ENCODE results near the gene SFXN5.
"Not testable (repeated sequence)": the region's sequence is repeated elsewhere in the genome, so short reads cannot be mapped to it uniquely, and the experiment has no call there.

The SFXN5 gene

DNA sequence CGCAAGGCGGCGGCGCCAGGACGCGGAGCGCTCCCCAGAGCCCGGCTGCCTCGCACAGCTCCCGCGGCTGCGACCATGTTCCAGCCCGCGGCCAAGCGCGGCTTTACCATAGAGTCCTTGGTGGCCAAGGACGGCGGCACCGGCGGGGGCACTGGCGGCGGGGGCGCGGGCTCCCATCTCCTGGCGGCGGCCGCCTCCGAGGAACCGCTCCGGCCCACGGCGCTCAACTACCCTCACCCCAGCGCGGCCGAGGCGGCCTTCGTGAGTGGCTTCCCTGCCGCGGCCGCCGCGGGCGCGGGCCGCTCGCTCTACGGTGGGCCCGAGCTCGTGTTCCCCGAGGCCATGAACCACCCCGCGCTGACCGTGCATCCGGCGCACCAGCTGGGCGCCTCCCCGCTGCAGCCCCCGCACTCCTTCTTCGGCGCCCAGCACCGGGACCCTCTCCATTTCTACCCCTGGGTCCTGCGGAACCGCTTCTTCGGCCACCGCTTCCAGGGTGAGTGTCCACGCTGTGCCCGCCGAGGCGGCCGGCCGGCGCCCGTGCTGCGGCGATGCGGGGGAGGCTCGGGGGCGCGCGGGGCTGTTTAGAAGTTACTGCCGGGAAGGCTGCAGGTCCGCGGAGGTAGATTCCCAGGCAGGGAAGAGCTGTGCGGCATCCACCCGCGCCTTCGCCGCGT lies 153.5 kb downstream of the SFXN5 start:
- no peak for DNase-seq

DNA sequence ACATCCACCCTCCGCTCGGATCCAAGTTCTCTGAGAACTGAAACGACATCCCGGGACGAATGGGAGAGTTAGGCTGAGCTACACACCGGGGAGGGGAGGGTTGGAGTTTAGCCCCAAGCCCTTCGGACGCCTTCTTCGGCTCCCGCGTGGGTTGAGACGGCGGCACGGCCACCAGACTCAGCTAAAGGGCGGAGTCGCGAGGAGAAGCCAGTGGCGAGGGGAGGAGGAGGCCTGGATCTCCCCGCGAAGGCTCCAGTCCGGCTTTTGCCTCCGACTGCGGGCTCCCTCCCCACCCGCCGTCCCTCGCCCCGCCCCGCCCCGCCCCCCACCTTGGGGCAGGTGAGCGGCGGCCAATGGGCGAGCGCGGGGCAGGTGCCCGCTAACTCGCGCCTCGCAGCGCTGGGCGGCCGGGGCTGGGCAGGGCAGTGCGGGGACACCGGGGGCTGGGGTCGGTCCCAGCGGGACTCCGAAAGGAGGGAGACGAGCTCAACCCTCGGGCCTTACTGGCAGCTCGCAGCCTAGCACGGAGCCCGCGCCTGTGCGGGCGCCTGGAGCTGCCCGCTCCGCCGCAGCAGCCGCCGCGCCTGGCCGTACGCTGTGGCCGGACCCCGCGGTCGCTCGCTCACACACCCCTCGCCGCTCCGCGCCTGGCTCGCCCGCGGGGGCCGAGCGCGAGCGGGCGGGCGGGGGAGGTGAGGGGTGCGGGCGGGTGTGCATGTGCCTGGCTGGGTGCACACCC lies 154.2 kb downstream of the SFXN5 start, which contains the start of gene EMX1:
Gene EMX1 (plus strand): TSS at position 382 of the 739 bp plus-strand sequence. CDS start 334 bp downstream, at position 716.
- no peak for DNase-seq

DNA sequence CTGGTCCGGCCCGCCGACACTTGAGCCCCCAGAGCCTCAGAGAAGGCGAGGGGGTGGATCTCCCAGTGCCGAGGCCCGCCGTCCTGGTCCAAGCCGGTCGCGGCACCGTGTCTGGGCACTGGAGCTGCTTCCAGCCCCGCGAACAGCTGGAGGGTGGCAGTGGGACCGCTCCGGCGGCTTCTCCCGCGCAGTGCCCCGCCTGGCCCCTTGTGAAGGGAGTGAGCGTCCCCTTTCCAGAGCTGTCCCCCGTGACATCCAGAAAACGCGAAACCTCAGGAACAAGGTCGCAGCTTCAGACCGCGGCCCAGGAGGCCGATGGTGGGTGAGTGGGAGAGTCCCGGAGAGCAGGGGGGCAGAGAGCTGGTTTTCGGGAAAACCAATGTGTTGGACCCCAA lies 154.8 kb downstream of the SFXN5 start:
- DNase-seq: no peak

DNA sequence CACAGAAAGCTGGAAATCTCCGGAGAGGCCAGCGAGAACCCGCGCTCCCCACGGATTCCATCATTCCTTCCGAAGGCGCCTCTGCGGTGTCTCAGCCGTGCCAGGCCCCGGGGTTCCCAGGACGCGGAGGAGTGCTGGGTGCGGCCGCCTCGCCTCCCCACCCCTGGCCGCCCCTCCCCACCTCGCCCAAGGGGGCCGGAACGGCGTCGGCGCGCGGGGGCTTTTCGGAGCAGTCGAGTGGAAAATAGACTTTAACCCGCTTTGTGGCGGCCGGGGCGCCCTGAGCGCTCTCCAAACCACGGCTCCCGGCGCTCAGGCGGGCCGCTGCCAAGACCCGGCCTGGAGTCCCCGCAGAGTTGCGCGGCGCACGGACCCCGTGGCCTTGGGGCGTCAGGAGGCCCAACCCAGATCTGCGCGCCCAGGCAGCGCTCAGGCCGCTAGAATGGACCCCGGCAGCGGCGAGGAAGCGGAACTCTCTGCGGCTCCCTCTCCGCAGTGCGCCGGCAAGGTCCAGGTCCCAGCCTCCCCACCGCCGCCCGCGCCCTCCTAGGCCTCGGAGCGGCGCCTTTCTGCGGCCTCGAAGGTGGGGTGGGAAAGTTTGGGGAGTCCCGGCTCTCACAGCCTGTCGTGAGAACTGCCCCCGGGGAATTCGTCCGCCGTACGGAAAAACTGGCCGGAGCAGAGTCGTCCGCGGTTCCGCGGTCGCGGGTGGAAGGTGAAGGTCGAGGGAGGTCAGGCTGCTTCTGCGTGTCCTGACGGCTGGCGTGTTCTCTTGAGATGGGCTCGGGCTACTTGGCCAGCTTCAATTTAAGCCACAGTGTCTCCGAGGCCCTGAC lies 155.4 kb downstream of the SFXN5 start:
- no peak for DNase-seq

DNA sequence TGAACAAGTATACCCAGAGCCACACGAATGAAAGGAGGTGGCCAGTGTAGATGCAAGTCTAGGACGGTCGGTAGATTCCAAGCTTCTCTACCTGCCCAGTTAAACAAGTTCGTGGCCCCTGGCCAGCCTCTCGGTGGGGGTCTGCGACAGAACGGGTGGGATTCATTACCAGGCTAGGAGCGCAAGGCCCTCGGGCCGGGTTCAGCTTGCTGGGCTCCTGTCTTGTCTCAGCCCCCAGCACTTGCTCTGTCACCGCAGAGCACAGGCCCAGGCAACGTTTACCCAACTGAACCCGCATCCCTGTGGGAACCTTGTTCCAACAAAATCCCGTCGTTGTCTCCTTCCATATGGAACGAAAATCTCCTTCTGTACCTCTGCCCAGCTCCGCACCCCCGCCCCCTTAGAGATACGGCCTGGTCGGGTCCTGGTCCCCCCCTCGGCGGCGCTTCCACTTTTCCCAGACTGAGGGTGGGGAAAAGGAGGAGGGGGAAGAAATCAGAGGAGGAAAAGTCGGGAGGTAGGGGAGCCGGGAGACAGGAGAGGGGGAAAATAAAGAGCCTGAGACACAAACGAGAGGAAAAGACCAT lies 156.1 kb downstream of the SFXN5 start:
- DNase-seq: no peak

DNA sequence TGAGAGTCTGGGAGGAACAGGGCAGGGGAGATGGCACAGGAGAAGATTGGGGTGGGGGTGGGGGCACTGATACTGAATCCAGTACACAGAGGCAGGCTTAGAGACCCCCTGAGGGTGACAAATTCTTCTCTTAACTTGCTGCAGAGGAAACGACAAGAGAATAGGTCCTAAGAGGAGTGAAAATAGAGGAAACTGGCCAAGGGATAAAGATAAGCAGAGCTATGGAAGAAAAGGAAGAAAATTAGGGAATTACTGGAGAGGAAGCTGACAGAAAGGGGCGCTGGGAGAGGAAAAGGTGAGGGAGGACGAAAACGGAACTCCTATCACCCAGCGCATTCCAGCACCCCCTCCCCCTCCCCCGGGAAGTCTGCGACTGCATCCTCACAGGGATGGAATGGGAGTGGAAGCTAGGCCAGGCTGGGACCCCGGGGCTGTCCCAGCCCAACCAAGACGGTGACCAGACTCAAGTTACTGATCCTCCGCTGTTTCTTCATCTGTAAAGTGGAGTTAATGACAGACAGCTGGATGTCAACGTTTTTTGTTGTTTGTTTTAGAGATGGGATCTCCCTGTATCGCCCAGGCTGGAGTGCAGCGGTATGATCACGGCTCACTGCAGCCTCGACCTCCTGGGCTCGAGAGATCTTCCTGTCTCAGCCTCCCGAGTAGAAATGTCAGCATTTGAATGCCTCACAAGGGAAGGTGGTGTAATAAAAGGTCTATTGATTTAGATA lies 156.8 kb downstream of the SFXN5 start:
- no peak for DNase-seq

DNA sequence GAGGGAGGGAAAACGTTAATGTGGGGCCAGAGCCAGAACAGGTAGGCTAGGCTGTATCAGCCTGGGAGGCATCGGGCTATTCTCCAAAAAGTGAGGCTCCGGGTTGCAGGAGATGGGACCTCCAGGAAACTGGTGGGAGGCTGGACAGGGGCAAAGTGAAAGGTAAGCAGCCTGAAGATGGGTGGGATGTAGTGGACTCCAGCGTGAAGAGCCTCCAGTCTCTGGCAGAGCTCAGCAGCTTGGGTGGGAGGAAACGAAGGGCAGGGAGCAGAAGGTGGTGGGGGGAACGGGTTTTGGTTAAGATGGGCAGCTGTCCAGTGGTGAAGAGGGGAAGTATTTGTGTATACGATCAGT lies 157.3 kb downstream of the SFXN5 start:
- DNase-seq: no peak

DNA sequence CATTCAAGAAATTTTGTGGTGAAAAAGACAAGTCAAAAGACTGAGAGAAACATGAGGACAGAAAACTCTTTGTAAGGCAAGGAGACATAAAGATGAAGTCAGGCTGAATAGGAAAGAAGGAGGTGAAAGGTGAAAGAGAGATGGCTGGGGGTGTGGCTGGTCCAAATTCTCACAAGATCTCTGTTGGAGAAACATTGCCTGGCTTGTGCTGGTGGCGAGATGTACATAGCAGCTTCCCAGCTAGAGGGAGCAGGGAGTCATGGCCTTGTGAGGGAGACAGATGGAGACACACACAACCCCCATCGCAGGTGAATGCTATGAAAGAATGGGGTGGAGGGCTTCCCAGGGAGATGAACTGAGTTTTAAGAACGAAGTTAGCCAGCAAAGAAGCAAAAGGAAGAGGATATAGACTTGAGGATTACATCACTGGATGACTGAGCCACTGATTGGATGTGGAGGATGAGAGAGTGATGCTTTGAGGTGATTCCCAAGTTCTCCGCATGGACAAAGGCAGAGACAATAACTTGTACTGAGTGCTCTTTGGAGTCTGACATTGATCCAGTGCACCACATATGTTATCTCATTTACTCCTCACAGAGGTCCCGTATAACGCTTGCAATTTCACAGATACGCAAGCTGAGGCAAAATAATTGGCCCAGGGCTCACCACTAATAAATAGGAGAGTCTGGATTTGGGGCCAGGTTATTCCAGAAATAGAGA lies 157.9 kb downstream of the SFXN5 start:
- no peak for DNase-seq

DNA sequence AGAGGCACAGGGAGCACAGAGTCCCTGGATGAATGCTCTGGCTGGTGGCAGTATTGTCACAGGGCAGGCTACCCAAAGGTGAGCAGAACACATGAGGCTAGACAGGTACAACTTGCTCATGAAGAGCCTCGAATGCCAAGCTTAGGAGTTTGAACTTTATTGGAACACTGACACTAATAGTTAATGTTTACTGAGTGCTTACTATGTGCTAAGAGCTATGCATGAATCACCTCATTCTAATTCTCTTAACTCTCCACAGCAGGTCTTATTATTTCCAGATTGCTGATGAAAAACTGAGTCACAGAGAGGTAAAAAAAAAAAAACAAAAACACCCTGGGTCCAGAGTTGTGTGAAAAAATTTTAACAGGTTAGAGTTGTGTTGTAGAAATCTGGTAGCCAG lies 160.3 kb downstream of the SFXN5 start:
- no peak for DNase-seq

DNA sequence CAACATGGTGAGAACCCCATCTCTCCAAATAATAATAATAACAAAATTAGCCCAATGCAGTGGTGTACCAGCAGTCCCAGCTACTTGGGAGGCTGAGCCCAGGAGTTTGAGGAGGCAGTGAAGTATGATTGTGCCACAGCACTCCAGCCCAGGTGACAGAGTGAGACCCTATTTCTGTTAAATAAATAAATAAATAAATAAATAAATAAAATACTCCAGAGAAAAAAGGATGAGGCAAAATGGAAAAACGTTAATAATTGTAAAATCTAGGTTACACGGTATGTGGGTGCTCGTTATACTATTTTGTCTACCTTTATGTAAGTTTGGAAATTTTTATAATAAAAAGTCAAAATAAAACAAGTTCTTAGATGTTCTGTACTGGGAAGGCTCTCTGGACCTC lies 162.8 kb downstream of the SFXN5 start:
- DNase-seq: no peak

DNA sequence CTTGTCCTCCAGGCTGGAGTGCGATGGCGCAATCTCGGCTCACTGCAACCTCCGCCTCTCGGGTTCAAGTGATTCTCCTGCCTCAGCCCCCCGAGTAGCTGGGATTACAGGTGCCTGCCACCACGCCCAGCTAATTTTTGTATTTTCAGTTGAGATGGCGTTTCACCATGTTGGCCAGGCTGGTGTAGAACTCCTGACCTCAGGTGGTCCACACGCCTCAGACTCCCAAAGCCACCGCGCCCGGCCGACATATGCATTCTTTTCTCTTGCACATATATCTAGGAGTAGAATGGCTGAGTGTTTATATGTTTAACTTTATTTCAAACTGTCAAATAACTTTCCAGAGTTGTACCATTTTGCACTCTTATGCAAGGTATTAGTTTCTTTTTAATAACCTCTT lies 164.1 kb downstream of the SFXN5 start:
- not testable (repeated sequence) for DNase-seq

DNA sequence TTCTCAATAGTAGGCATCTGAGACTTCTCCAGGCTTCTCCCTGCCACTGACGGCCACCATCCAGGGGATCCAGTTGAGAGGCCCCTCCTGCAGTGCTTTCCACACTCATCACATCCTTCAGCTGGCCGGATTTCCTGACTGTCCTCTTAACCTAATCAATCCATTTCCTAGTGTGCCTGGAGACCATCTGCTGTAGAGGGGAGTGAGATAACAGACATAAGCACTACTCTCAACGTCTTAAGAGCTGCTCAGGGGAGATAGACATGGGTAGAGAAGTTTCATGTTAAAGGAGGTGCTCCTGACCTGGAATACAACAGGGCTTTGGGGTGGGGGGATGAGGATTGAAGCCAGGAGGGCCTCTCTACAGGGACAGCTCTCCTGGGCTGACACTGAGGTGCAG lies 170.1 kb downstream of the SFXN5 start:
- DNase-seq: no peak

DNA sequence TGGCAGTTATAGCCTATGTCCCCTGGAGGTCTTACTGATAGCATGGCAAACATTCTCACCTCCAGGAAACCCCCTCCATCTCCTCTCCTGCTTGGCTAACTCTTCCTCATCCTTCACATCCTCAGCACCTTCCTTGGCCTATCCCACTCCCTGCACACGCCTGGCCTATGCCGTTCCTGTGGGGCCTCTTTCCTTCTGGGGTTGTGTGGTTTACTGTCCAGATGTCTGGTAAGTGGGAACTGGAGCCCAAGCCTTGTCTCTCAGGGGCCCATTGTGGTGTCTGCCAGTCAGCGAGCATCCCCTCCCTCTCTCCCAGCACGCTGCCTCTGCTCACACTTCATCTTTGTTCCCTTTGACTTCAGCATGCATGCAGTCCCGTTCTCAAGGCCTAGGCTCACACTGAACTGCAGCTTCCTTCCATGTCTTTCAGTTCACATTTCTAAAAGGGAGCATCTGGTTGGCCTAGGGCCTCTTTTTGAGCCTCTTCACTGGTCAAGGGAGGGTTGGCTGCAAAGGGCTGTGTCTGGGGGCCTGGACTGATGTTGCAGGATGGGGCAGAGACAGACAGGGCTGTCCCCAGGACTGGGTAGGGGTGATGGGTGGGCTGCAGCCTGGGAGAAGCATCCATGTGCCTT lies 171.2 kb downstream of the SFXN5 start:
- no peak for DNase-seq

DNA sequence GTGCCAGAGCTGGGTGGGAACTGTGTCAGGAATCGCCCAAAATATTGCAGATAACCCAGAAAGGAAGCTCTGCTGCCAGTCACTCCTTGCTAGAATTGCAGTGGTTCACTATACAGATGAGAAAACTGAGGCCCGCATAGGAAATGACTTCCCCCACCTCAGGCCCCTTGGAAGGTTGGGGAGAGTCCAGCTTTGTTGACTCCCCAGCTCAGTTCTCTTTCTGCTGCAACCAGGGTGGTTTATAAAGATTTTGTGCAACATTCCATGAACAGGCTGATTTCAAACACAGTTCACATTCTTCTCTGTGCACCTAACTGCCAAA lies 173.0 kb downstream of the SFXN5 start:
- DNase-seq: no peak

DNA sequence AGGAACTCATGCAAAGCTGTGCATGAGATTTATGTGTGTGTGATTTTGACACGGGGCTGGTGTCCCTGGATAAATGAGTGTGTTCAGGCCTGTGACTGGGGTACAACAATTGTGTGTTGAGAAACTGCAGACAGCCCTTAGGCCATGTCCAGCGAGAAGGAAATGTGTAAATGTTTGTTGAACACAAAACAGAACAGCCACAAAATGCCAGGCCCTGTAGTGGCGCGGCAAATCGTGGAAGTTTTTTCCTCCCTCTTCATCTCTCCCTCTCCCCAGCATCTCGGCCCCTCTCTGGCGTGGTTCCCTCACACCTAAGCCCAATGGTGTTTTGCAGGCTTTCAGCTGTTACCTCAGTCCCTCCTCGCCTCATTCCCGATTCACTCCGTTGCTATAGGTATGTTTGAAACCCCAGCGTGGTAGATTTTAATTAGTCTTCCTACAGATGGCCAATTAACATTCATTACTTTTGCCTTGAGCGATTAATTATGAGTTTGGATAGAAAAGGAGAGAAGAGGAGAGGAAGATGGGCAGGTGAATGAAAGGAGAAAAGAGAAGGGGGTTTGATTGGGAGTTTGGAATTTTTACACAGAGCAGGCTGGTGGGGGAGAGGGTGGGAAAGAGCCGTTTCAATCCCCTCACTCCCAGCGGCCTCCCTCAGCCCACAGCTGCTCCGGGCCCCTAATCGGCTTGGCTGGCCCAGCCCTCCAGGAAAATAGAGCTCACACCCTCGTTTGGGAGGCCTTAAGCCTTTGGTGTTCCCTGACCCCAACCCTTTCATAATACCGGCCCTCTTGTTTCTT lies 173.5 kb downstream of the SFXN5 start:
- no peak for DNase-seq

DNA sequence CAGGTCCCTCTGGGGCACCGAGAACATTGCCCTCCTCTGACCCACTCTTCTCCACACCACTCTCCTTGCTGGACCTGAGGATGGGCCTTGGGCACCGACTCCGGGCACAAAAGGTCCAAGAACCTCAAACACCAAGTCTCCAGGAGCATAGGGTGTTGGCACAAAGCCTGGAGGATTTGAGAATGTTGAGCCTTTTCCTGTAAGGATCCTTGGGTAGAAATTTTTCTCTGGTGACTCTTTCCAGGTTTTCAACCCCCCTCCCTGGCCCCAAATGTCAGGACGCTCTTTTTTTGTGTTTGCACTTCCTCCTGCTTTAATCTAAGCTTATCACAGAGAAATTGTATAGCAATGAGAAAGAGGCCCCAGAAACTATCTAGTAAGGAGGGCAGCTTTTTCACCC lies 175.1 kb downstream of the SFXN5 start:
- DNase-seq: no peak

DNA sequence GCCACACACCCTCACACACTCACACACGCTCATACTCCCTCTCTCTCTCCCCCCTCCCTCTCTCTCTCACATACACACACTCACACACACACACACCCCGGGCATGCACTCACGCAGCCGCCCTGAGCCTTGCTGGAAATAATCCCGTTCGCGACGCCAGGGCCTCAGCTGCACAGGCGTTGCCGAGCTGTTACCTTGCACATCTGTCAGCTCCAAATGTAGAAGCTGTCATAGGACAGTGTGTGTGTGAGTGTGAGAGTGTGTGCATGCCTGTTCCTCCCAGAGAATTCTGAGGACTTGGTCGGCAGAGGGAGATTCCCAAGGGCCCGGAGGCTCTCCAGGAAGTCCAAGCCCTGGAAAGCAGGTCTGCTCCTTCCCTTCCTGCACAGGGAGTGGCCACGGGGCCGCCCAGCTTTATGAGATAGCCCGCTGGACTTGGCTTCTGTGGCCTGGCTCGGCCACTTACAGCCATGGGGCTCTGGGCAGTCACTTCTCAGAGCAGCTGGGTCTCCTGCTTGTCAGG lies 175.7 kb downstream of the SFXN5 start:
- no peak for DNase-seq

DNA sequence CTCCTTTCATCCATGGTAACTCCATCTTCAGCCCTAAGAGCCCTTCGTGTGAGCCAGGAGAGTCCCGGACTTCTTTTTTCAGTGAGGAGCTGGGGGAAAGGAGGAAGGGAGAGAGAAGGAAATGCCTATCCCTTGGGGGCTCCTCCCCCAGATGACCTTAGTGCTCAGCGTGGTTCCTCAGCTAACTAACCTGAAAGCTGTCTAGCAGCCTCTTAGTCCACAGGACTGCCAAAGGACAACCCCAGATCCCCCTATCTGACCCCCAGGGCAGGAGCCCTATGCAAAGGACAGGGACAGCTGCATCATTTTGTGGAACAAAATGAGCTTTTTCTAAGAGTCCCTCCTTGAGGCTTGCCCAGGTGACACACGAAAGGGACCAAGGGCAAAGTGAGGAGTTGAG lies 176.4 kb downstream of the SFXN5 start:
- DNase-seq: no peak

DNA sequence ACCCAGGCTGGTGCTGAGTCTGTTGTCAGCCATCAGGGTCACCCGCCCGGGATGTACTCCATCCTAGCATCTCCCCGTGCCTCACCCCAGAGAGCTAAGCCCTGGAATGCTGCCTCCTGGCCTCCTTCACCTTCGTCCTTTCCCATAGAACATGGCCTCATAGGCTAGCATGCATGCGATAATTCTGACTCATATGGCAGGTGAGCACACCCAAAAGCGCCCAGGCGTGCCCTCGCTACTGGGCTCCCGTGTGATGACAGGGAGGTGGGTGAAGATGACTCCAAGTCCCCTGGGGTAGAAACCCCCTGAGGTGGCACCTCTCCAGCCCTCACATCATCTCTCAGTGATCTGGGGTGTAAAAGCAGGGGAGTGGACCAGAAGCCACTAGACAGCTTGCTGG lies 177.0 kb downstream of the SFXN5 start:
- DNase-seq: no peak

DNA sequence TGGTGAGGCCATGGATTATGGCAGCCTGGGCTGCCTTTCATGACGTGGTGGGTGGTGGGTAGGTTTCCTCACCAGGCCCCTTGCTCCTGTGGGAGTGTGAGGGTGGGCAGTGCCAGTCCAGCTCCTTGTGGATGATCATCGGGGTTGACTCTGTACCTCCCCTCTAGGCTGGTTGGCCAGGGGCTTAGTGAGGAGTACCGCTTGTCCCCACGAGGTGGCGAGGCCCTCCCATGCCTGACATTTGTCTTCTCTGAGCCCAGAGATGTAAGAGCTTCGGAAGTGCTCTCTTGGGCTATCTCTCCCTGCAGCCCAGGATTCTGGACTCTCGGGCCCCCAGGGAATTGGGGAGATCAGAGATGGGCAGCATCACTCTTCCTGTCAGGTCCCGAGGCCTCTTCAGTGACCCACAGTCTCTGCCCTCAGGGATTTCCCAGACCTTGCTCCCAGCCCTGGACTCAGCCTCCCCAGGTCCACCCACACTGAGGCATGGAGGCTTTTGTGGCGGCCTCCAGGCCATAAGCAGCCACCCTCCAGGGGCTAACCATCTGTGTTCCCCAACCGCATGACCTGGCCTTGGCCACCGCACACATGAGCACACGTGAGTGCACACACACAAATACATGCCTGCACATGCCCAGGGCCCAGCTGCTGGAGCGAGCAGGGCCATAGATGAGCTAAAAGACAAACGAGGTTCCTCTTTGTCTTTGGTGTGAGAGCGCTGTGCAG lies 177.8 kb downstream of the SFXN5 start:
- DNase-seq: no peak
